Stimulated activated CD4-positive, alpha-beta T cell treated with anti-CD3 and anti-CD28 coated beads, Interleukin-12 subunit alpha, Interleukin-12 subunit beta, amount 100 ng/mL, for 24 hours (primary cell): ENCODE measurements around the gene ADRA2B.
A peak's percentile ranks its signal among the peaks of the same experiment; 100 is the strongest.
"Not testable (repeated sequence)": the region's sequence is repeated elsewhere in the genome, so short reads cannot be mapped to it uniquely, and the experiment has no call there.

Experiments
- DNase-seq, 2 experiments: peaks; one replicate each; pipeline ENCODE4 v3.0.0-alpha.2; 2020; ENCODE audit warnings: low read depth in 2 of 2

Gene ADRA2B

GRCh38 chr2:96069878-96070277, 46.5 kb downstream of the ADRA2B start:
- DNase-seq, result not testable (repeated sequence)

GRCh38 chr2:96067902-96068581, 48.3 kb downstream of the ADRA2B start:
- not testable (repeated sequence) for DNase-seq

GRCh38 chr2:96067098-96067660, 49.2 kb downstream of the ADRA2B start:
- not testable (repeated sequence) for DNase-seq

- not testable (repeated sequence) for DNase-seq
These were observed 49.9 kb downstream of the ADRA2B start for GRCh38 chr2:96066511-96066910.

GRCh38 chr2:96065954-96066353, 50.4 kb downstream of the ADRA2B start:
- DNase-seq, result not testable (repeated sequence)

- DNase-seq, result no peak
These were observed 50.9 kb downstream of the ADRA2B start for GRCh38 chr2:96065381-96065930.

- DNase-seq, result not testable (repeated sequence)
These were observed 51.6 kb downstream of the ADRA2B start for GRCh38 chr2:96064760-96065159.

- not testable (repeated sequence) for DNase-seq
These were observed 52.2 kb downstream of the ADRA2B start for GRCh38 chr2:96064047-96064675.

- DNase-seq, result peak; percentile 8 to 12
These were observed 53.1 kb downstream of the ADRA2B start for GRCh38 chr2:96063116-96063899.
